Keratinocyte (primary cell): ENCODE results near the gene CD59. TPM values are rescaled to one million over a fixed set of nuclear protein-coding genes. Genes with fewer than 3 reads are reported as not detected.
A peak's percentile ranks its signal among the peaks of the same experiment; 100 is the strongest.

ENCODE experiments used
- DNase-seq: peaks from one replicate; pipeline ENCODE4 v3.0.0-alpha.2; 2011; ENCODE audit warnings: low read depth, missing footprints, low spot score
- FAIRE-seq: peaks from 2 replicates; lab custom pipeline; 2011; peaks lifted over from hg19 to GRCh38; lab: Jason Lieb, UNC
- H2AFZ ChIP-seq: 2 replicates; pipeline ENCODE4 v1.6.0; 2012; ENCODE audit warnings: low read length, control low read depth, inconsistent platforms; ENCODE audit not compliant: control insufficient read depth
- H3K27ac ChIP-seq: 2 replicates; pipeline ENCODE4 v1.5.1; 2011; ENCODE audit warnings: low read length; ENCODE audit not compliant: control insufficient read depth, insufficient read depth
- H3K27me3 ChIP-seq: 3 replicates; pipeline ENCODE4 v1.6.0; 2011; ENCODE audit warnings: low read length; ENCODE audit not compliant: control insufficient read depth, insufficient read depth; ENCODE audit errors: extremely low read depth
- H3K36me3 ChIP-seq, 2 experiments: 2 replicates in 1 of 2; 3 replicates in 1 of 2; pipeline ENCODE4 v1.5.1; 2011; ENCODE audit warnings: low read length in 2 of 2, mild to moderate bottlenecking in 1 of 2; ENCODE audit not compliant: control insufficient read depth in 2 of 2, insufficient read depth in 2 of 2; ENCODE audit errors: extremely low read depth in 1 of 2
- H3K4me1 ChIP-seq: 3 replicates; pipeline ENCODE4 v1.5.1; 2011; ENCODE audit warnings: low read length; ENCODE audit not compliant: control insufficient read depth, insufficient read depth; ENCODE audit errors: extremely low read depth
- H3K4me2 ChIP-seq: 3 replicates; pipeline ENCODE4 v1.6.0; 2011; ENCODE audit warnings: low read depth, low read length; ENCODE audit not compliant: control insufficient read depth, insufficient read depth; ENCODE audit errors: extremely low read depth
- H3K4me3 ChIP-seq, 3 experiments: fragments of 200-600 bp in 1 of 3; sonication (generic) in 1 of 3; 2 replicates in 2 of 3; 3 replicates in 1 of 3; pipeline ENCODE4 v1.5.1; 2011 to 2016; ENCODE audit warnings: low read length in 3 of 3, mild to moderate bottlenecking in 3 of 3, control low read depth in 2 of 3, inconsistent platforms in 1 of 3, low read depth in 1 of 3, mixed read lengths in 1 of 3, mixed run types in 1 of 3, moderate library complexity in 1 of 3; ENCODE audit not compliant: control insufficient read depth in 2 of 3, insufficient read depth in 2 of 3; ENCODE audit errors: extremely low read depth in 1 of 3
- H3K79me2 ChIP-seq: 2 replicates; pipeline ENCODE4 v1.6.0; 2012; ENCODE audit warnings: low read length; ENCODE audit not compliant: control insufficient read depth, insufficient read depth
- H3K9ac ChIP-seq: 3 replicates; pipeline ENCODE4 v1.6.0; 2011; ENCODE audit warnings: low read length; ENCODE audit not compliant: control insufficient read depth, insufficient read depth; ENCODE audit errors: extremely low read depth
- H3K9me1 ChIP-seq: 3 replicates; pipeline ENCODE4 v1.6.0; 2011; ENCODE audit warnings: low read length; ENCODE audit not compliant: control insufficient read depth, insufficient read depth; ENCODE audit errors: extremely low read depth
- H3K9me3 ChIP-seq: 2 replicates; pipeline ENCODE4 v1.5.1; 2012; ENCODE audit warnings: low read depth, low read length; ENCODE audit not compliant: control insufficient read depth
- H4K20me1 ChIP-seq: 3 replicates; pipeline ENCODE4 v1.6.0; 2011; ENCODE audit warnings: low read length; ENCODE audit not compliant: control insufficient read depth, insufficient read depth; ENCODE audit errors: extremely low read depth
- EZH2 ChIP-seq: IDR thresholded peaks from one replicate; pipeline ENCODE4 v1.6.1; 2012; ENCODE audit warnings: inconsistent platforms, mild to moderate bottlenecking, low read length, moderate library complexity
- dilution Hi-C: fragments of 300-500 bp; cut with MboI; formaldehyde crosslinking; loops from one replicate; pipeline ENCODE4 v1.7.0; 2020; ENCODE audit warnings: low sequenced_read_pairs; ENCODE audit not compliant: extremely low pct_ligation_motif_present
- polyA plus RNA-seq, 5 experiments: library from polyadenylated mRNA; depleted of rRNA in 3 of 5; stranded (reverse) in 3 of 5; stranded (forward) in 1 of 5; unstranded in 1 of 5; fragments of >200 nt; gene quantifications; 1 replicate in 1 of 5; 2 replicates in 3 of 5; 3 replicates in 1 of 5; pipeline versions ENCODE4 v1.2.1 to v1.2.3, GENCODE V29; 2011 to 2012; ENCODE audit warnings: missing spikeins in 2 of 5, low read depth in 1 of 5, low replicate concordance in 1 of 5
- TF ChIP-seq, protein P1 (sequence below), 3 experiments: IDR thresholded peaks in 1 of 3; conservative IDR thresholded peaks in 1 of 3; optimal IDR thresholded peaks in 1 of 3; 2 replicates in 2 of 3; 3 replicates in 1 of 3; pipeline versions ENCODE3 to v1.5.1; 2011; ENCODE audit warnings: low read length in 3 of 3, mild to moderate bottlenecking in 3 of 3, moderate library complexity in 2 of 3, control low read depth in 1 of 3, inconsistent platforms in 1 of 3; ENCODE audit not compliant: insufficient read depth in 2 of 3; ENCODE audit errors: extremely low read depth in 1 of 3

The CD59 gene
- polyA plus RNA-seq, 1 donor (not counting 4 experiments of a cell fraction or from before 2014, with no cell fraction given) = 1,349 TPM

DNA sequence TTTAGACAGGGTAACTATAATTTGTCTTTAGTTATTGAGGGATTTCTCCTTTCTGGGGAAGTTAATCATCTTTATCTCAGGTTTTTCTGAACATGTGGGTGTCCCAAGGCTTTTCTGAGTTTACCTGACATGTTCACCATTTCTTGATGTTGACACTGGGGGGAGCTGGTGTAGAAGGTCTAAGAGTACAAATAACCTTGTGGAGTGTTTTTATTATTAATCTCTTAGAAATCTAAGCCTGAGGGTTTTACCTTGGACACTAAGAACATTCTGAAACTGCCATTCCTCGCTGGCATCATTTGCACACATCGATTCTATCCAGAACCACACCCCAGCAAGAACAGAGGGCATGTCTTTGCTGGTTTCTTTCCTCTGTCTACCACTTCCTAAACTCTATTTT, 20.0 kb downstream of the CD59 start:
- FAIRE-seq (peak; percentile 36), DNase-seq (peak; percentile 73)
- Histone ChIP-seq H3K36me3 (peaks cover 25 to 55% of the 10 kb centered on the region in 2 experiments), H3K27ac (peak overlapping the region; percentile 54), H3K4me2 (peak overlapping the region; percentile 74), H3K27me3 (no peaks in the 10 kb centered on the region), H3K79me2 (peaks cover 61% of the 10 kb centered on the region), H3K9me1 (no peaks in the 10 kb centered on the region), H2AFZ (no peak overlapping the region), H4K20me1 (peaks cover 2% of the 10 kb centered on the region), H3K9ac (peak overlapping the region; percentile 9), H3K4me3 (peak overlapping the region in 1 of 3 experiments; percentile 19), H3K4me1 (peaks cover 53% of the 10 kb centered on the region), H3K9me3 (no peaks in the 10 kb centered on the region)
- TF ChIP-seq EZH2 = no peak
- TF ChIP-seq, protein P1, sequence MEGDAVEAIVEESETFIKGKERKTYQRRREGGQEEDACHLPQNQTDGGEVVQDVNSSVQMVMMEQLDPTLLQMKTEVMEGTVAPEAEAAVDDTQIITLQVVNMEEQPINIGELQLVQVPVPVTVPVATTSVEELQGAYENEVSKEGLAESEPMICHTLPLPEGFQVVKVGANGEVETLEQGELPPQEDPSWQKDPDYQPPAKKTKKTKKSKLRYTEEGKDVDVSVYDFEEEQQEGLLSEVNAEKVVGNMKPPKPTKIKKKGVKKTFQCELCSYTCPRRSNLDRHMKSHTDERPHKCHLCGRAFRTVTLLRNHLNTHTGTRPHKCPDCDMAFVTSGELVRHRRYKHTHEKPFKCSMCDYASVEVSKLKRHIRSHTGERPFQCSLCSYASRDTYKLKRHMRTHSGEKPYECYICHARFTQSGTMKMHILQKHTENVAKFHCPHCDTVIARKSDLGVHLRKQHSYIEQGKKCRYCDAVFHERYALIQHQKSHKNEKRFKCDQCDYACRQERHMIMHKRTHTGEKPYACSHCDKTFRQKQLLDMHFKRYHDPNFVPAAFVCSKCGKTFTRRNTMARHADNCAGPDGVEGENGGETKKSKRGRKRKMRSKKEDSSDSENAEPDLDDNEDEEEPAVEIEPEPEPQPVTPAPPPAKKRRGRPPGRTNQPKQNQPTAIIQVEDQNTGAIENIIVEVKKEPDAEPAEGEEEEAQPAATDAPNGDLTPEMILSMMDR (optimal IDR thresholded peaks at IDR 0.05 in 1 of 3, IDR thresholded peaks at IDR 0.05 in 1 of 3, conservative IDR thresholded peaks at IDR 0.05 in 1 of 3; ENCODE audit: extremely low read depth in 1 of 3, insufficient read depth in 2 of 3, low read length in 3 of 3) = peak; percentile 19 to 40 (median 32)
- dilution Hi-C loops = no loop called here

DNA sequence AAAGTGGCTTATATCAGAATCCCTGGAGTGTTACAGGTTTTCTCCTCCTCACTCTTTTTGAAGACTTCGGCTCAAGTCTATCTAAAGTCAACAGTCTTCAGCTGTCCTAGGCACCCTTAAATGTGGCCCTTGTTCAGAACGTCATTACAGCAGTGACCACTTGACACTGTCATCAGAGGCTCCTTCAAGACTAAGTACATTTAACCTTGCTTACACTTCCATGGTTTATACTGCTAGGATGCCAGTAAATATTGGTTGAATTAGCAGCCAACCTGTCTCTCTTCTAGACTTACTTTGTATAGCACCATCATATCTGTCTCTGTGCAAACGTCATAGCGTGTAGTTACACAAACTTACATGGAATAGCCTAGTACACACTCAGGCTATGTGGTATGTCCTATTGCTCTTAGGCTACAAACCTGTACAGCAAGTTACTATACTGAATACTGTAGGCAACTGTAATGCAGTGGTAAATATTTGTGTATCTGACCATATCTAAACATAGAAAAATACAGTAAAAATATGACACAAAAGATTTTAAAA, 22.3 kb downstream of the CD59 start:
- no peak overlapping the region for H3K27ac ChIP-seq
- H3K4me3 ChIP-seq = no peak overlapping the region
- dilution Hi-C loops = no loop called here
- H3K27me3 ChIP-seq = no peaks in the 10 kb centered on the region
- H3K9me1 ChIP-seq = no peaks in the 10 kb centered on the region
- H3K36me3 ChIP-seq = peaks cover 28 to 65% of the 10 kb centered on the region in 2 experiments
- H3K9me3 ChIP-seq = no peaks in the 10 kb centered on the region
- peaks cover 2% of the 10 kb centered on the region for H4K20me1 ChIP-seq
- DNase-seq (no peak), FAIRE-seq (peak; percentile 46)
- H3K4me1 ChIP-seq = peaks cover 43% of the 10 kb centered on the region
- H3K9ac ChIP-seq = no peak overlapping the region
- H3K4me2 ChIP-seq = no peak overlapping the region
- peaks cover 52% of the 10 kb centered on the region for H3K79me2 ChIP-seq
- TF ChIP-seq EZH2 = no peak
- TF ChIP-seq, protein P1 (optimal IDR thresholded peaks at IDR 0.05 in 1 of 3, IDR thresholded peaks at IDR 0.05 in 1 of 3, conservative IDR thresholded peaks at IDR 0.05 in 1 of 3; ENCODE audit: extremely low read depth in 1 of 3, insufficient read depth in 2 of 3, low read length in 3 of 3) = no peak
- no peak overlapping the region for H2AFZ ChIP-seq
